Measurements from ENCODE around the gene RFLNA. TPM values are rescaled to one million over a fixed set of nuclear protein-coding genes. Genes with fewer than 3 reads are reported as not detected.

RFLNA gene
- total RNA-seq, 1 donor from 2014 or later: 2.6 TPM

GRCh38 chr12:124309231-124309630, 14.3 kb downstream of the RFLNA start:
- Histone ChIP-seq H3K4me3 (ENCODE audit: low read length in 3 of 3) (no peak overlapping the region), H3K4me1 (ENCODE audit: control insufficient read depth in 3 of 3, insufficient read depth in 3 of 3, low read length in 3 of 3) (no peaks in the 10 kb centered on the region), H3K9ac (ENCODE audit: low read depth in 1 of 3, low read length in 3 of 3) (no peak overlapping the region), H3K27me3 (ENCODE audit: control insufficient read depth in 3 of 3, insufficient read depth in 3 of 3, low read length in 3 of 3) (no peaks in the 10 kb centered on the region), H3K36me3 (ENCODE audit: control insufficient read depth in 3 of 3, insufficient read depth in 3 of 3, low read length in 3 of 3) (no peaks in the 10 kb centered on the region), H3K27ac (ENCODE audit: low read depth, low read length) (no peak overlapping the region), H3K9me3 (ENCODE audit: control insufficient read depth in 3 of 3, low read length in 3 of 3) (no peaks in the 10 kb centered on the region)

- Histone ChIP-seq H3K9ac (ENCODE audit: low read depth in 1 of 3, low read length in 3 of 3) (no peak overlapping the region), H3K4me1 (ENCODE audit: control insufficient read depth in 3 of 3, insufficient read depth in 3 of 3, low read length in 3 of 3) (no peaks in the 10 kb centered on the region), H3K36me3 (ENCODE audit: control insufficient read depth in 3 of 3, insufficient read depth in 3 of 3, low read length in 3 of 3) (no peaks in the 10 kb centered on the region), H3K27me3 (ENCODE audit: control insufficient read depth in 3 of 3, insufficient read depth in 3 of 3, low read length in 3 of 3) (no peaks in the 10 kb centered on the region), H3K9me3 (ENCODE audit: control insufficient read depth in 3 of 3, low read length in 3 of 3) (no peaks in the 10 kb centered on the region), H3K27ac (ENCODE audit: low read depth, low read length) (no peak overlapping the region), H3K4me3 (ENCODE audit: low read length in 3 of 3) (no peak overlapping the region)
Observed at GRCh38 chr12:124309744-124310143, 14.9 kb downstream of the RFLNA start.

GRCh38 chr12:124310178-124310577, 15.3 kb downstream of the RFLNA start:
- Histone ChIP-seq H3K9me3 (ENCODE audit: control insufficient read depth in 3 of 3, low read length in 3 of 3) (no peaks in the 10 kb centered on the region), H3K27ac (ENCODE audit: low read depth, low read length) (no peak overlapping the region), H3K4me1 (ENCODE audit: control insufficient read depth in 3 of 3, insufficient read depth in 3 of 3, low read length in 3 of 3) (no peaks in the 10 kb centered on the region), H3K4me3 (ENCODE audit: low read length in 3 of 3) (no peak overlapping the region), H3K9ac (ENCODE audit: low read depth in 1 of 3, low read length in 3 of 3) (no peak overlapping the region), H3K27me3 (ENCODE audit: control insufficient read depth in 3 of 3, insufficient read depth in 3 of 3, low read length in 3 of 3) (no peaks in the 10 kb centered on the region), H3K36me3 (ENCODE audit: control insufficient read depth in 3 of 3, insufficient read depth in 3 of 3, low read length in 3 of 3) (no peaks in the 10 kb centered on the region)

DNA sequence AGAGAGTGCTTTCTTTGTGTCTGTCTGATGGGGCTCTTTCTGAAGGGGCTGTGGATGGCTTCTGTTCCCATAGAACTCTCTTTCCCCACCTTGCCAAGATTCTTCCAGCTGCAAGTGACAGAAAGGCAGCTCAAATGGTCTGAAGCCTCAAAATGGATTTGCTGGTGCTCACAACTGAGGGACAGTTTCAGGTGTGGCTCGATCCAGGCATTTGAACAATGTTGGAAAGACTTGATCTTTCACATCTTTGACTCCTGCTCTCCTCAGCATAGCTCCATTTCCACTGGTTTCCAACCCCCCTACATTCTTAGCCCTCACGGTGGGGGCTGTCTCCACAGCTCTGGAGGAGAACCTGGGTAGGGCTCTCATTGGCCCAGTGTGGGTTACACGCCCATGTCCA, 15.9 kb downstream of the RFLNA start:
- Histone ChIP-seq H3K4me1 (ENCODE audit: control insufficient read depth in 3 of 3, insufficient read depth in 3 of 3, low read length in 3 of 3) (no peaks in the 10 kb centered on the region), H3K36me3 (ENCODE audit: control insufficient read depth in 3 of 3, insufficient read depth in 3 of 3, low read length in 3 of 3) (no peaks in the 10 kb centered on the region), H3K27ac (ENCODE audit: low read depth, low read length) (no peak overlapping the region), H3K4me3 (ENCODE audit: low read length in 3 of 3) (no peak overlapping the region), H3K9ac (ENCODE audit: low read depth in 1 of 3, low read length in 3 of 3) (no peak overlapping the region), H3K9me3 (ENCODE audit: control insufficient read depth in 3 of 3, low read length in 3 of 3) (no peaks in the 10 kb centered on the region), H3K27me3 (ENCODE audit: control insufficient read depth in 3 of 3, insufficient read depth in 3 of 3, low read length in 3 of 3) (no peaks in the 10 kb centered on the region)

GRCh38 chr12:124311292-124312109, 16.6 kb downstream of the RFLNA start:
- no peaks in the 10 kb centered on the region for H3K36me3 ChIP-seq (ENCODE audit: control insufficient read depth in 3 of 3, insufficient read depth in 3 of 3, low read length in 3 of 3)
- no peaks in the 10 kb centered on the region for H3K4me1 ChIP-seq (ENCODE audit: control insufficient read depth in 3 of 3, insufficient read depth in 3 of 3, low read length in 3 of 3)

GRCh38 chr12:124312601-124313000, 17.7 kb downstream of the RFLNA start:
- Histone ChIP-seq H3K36me3 (ENCODE audit: control insufficient read depth in 3 of 3, insufficient read depth in 3 of 3, low read length in 3 of 3) (no peaks in the 10 kb centered on the region), H3K9ac (ENCODE audit: low read depth in 1 of 3, low read length in 3 of 3) (no peak overlapping the region), H3K9me3 (ENCODE audit: control insufficient read depth in 3 of 3, low read length in 3 of 3) (no peaks in the 10 kb centered on the region), H3K27ac (ENCODE audit: low read depth, low read length) (no peak overlapping the region), H3K4me1 (ENCODE audit: control insufficient read depth in 3 of 3, insufficient read depth in 3 of 3, low read length in 3 of 3) (no peaks in the 10 kb centered on the region), H3K27me3 (ENCODE audit: control insufficient read depth in 3 of 3, insufficient read depth in 3 of 3, low read length in 3 of 3) (no peaks in the 10 kb centered on the region), H3K4me3 (ENCODE audit: low read length in 3 of 3) (no peak overlapping the region)

More at GRCh38 chr12:124311292-124312109, 16.6 kb downstream of the RFLNA start:
- Histone ChIP-seq H3K27me3 (ENCODE audit: control insufficient read depth in 3 of 3, insufficient read depth in 3 of 3, low read length in 3 of 3) (no peaks in the 10 kb centered on the region), H3K9ac (ENCODE audit: low read depth in 1 of 3, low read length in 3 of 3) (no peak overlapping the region), H3K27ac (ENCODE audit: low read depth, low read length) (no peak overlapping the region), H3K9me3 (ENCODE audit: control insufficient read depth in 3 of 3, low read length in 3 of 3) (no peaks in the 10 kb centered on the region), H3K4me3 (ENCODE audit: low read length in 3 of 3) (no peak overlapping the region)

- Histone ChIP-seq H3K4me3 (ENCODE audit: low read length in 3 of 3) (no peak overlapping the region), H3K4me1 (ENCODE audit: control insufficient read depth in 3 of 3, insufficient read depth in 3 of 3, low read length in 3 of 3) (no peaks in the 10 kb centered on the region), H3K27me3 (ENCODE audit: control insufficient read depth in 3 of 3, insufficient read depth in 3 of 3, low read length in 3 of 3) (no peaks in the 10 kb centered on the region), H3K36me3 (ENCODE audit: control insufficient read depth in 3 of 3, insufficient read depth in 3 of 3, low read length in 3 of 3) (no peaks in the 10 kb centered on the region), H3K27ac (ENCODE audit: low read depth, low read length) (no peak overlapping the region), H3K9me3 (ENCODE audit: control insufficient read depth in 3 of 3, low read length in 3 of 3) (no peaks in the 10 kb centered on the region), H3K9ac (ENCODE audit: low read depth in 1 of 3, low read length in 3 of 3) (no peak overlapping the region)
Observed at GRCh38 chr12:124314207-124314606, 19.3 kb downstream of the RFLNA start.

DNA sequence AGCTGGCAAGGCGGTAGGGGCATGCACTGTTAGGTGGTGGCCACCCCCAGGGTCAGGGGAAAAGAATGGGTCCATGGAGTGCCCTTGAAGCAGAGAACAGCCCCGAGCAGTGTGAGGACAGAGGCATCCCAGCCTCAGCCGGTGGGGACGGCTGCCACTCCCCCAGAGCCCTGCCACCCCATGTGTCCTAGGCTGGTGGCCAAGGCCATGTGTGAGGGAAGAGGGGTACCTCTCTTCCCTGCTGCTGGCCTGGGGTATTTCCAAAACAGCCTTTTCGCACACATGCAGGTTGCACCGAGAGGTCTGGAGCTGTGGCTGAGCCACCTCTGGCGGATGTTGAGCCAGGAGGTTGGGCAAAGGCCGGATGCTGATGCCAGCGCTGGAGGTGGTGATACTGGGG, 19.9 kb downstream of the RFLNA start:
- no peak overlapping the region for H3K27ac ChIP-seq (ENCODE audit: low read depth, low read length)
- H3K9me3 ChIP-seq (ENCODE audit: control insufficient read depth in 3 of 3, low read length in 3 of 3): no peaks in the 10 kb centered on the region
- H3K4me1 ChIP-seq (ENCODE audit: control insufficient read depth in 3 of 3, insufficient read depth in 3 of 3, low read length in 3 of 3): no peaks in the 10 kb centered on the region
- H3K4me3 ChIP-seq (ENCODE audit: low read length in 3 of 3): no peak overlapping the region
- no peaks in the 10 kb centered on the region for H3K27me3 ChIP-seq (ENCODE audit: control insufficient read depth in 3 of 3, insufficient read depth in 3 of 3, low read length in 3 of 3)
- no peak overlapping the region for H3K9ac ChIP-seq (ENCODE audit: low read depth in 1 of 3, low read length in 3 of 3)
- no peaks in the 10 kb centered on the region for H3K36me3 ChIP-seq (ENCODE audit: control insufficient read depth in 3 of 3, insufficient read depth in 3 of 3, low read length in 3 of 3)

GRCh38 chr12:124315372-124316044, 20.6 kb downstream of the RFLNA start:
- Histone ChIP-seq H3K4me1 (ENCODE audit: control insufficient read depth in 3 of 3, insufficient read depth in 3 of 3, low read length in 3 of 3) (no peaks in the 10 kb centered on the region), H3K9ac (ENCODE audit: low read depth in 1 of 3, low read length in 3 of 3) (no peak overlapping the region), H3K27me3 (ENCODE audit: control insufficient read depth in 3 of 3, insufficient read depth in 3 of 3, low read length in 3 of 3) (no peaks in the 10 kb centered on the region), H3K4me3 (ENCODE audit: low read length in 3 of 3) (no peak overlapping the region), H3K27ac (ENCODE audit: low read depth, low read length) (no peak overlapping the region), H3K9me3 (ENCODE audit: control insufficient read depth in 3 of 3, low read length in 3 of 3) (no peaks in the 10 kb centered on the region), H3K36me3 (ENCODE audit: control insufficient read depth in 3 of 3, insufficient read depth in 3 of 3, low read length in 3 of 3) (no peaks in the 10 kb centered on the region)

- Histone ChIP-seq H3K27me3 (ENCODE audit: control insufficient read depth in 3 of 3, insufficient read depth in 3 of 3, low read length in 3 of 3) (no peaks in the 10 kb centered on the region), H3K27ac (ENCODE audit: low read depth, low read length) (no peak overlapping the region), H3K4me1 (ENCODE audit: control insufficient read depth in 3 of 3, insufficient read depth in 3 of 3, low read length in 3 of 3) (no peaks in the 10 kb centered on the region), H3K36me3 (ENCODE audit: control insufficient read depth in 3 of 3, insufficient read depth in 3 of 3, low read length in 3 of 3) (no peaks in the 10 kb centered on the region), H3K9ac (ENCODE audit: low read depth in 1 of 3, low read length in 3 of 3) (no peak overlapping the region), H3K4me3 (ENCODE audit: low read length in 3 of 3) (no peak overlapping the region), H3K9me3 (ENCODE audit: control insufficient read depth in 3 of 3, low read length in 3 of 3) (no peaks in the 10 kb centered on the region)
Observed at GRCh38 chr12:124316257-124316900, 21.5 kb downstream of the RFLNA start.

All from skeletal muscle tissue (tissue), 4 donors.